Suprapubic skin (tissue), 4 donors: ENCODE measurements around the gene CRTAC1. TPM values are rescaled to one million over a fixed set of nuclear protein-coding genes. Genes with fewer than 3 reads are reported as not detected.
"Not testable (repeated sequence)": the region's sequence is repeated elsewhere in the genome, so short reads cannot be mapped to it uniquely, and the experiment has no call there.

Source experiments
- DNase-seq, 2 donors: peaks; one replicate each; pipeline ENCODE4 v3.0.0-alpha.2; 2019; ENCODE audit warnings: low spot score in 2 of 2
- H3K27ac ChIP-seq: fragments of 200-600 bp; sonication (generic); one replicate; pipeline ENCODE4 v1.5.1; 2019
- H3K27me3 ChIP-seq: fragments of 200-600 bp; sonication (generic); one replicate; pipeline ENCODE4 v1.5.1; 2019
- H3K36me3 ChIP-seq: fragments of 200-600 bp; sonication (generic); one replicate; pipeline ENCODE4 v1.5.1; 2019
- H3K4me1 ChIP-seq: fragments of 200-600 bp; sonication (generic); one replicate; pipeline ENCODE4 v1.5.1; 2019
- H3K4me3 ChIP-seq: fragments of 200-600 bp; sonication (generic); one replicate; pipeline ENCODE4 v1.5.1; 2019; ENCODE audit warnings: mild to moderate bottlenecking
- H3K9me3 ChIP-seq: fragments of 200-600 bp; sonication (generic); one replicate; pipeline ENCODE4 v1.5.1; 2019
- CTCF ChIP-seq, 2 donors: fragments of 200-600 bp in 1 of 2; fragments of 450-650 bp in 1 of 2; sonication (generic) in 1 of 2; IDR thresholded peaks; one replicate each; pipeline ENCODE4 v1.5.1; 2016 to 2019; ENCODE audit warnings: antibody characterized with exemption in 2 of 2, mild to moderate bottlenecking in 1 of 2, moderate library complexity in 1 of 2
- EP300 ChIP-seq: sonication (generic); formaldehyde crosslinking; IDR thresholded peaks from one replicate; pipeline ENCODE4 v1.6.1; 2017; ENCODE audit warnings: antibody characterized with exemption
- POLR2A ChIP-seq, 2 donors: fragments of 450-650 bp; IDR thresholded peaks; one replicate each; pipeline ENCODE4 v1.6.1; 2017; ENCODE audit warnings: antibody characterized with exemption in 2 of 2, mild to moderate bottlenecking in 2 of 2, moderate library complexity in 2 of 2
- POLR2AphosphoS5 ChIP-seq, 3 donors: sonication (generic); formaldehyde crosslinking; IDR thresholded peaks; one replicate each; pipeline ENCODE4 v1.6.1; 2017; ENCODE audit warnings: antibody characterized with exemption in 3 of 3
- WGBS: methylation state at CpG from one replicate; pipeline ENCODE4 v1.1.5; 2018; 5-methylcytosine and 5-hydroxymethylcytosine counted together
- total RNA-seq, 4 donors: library from RNA; depleted of rRNA; stranded (reverse); fragments of >200 nt; gene quantifications; one replicate each; pipeline ENCODE4 v1.1.0, GENCODE V29; 2016

The CRTAC1 gene
- total RNA-seq, 4 donors from 2014 or later, result 1.3 to 5.1 (median 2.2) TPM

- H3K36me3 ChIP-seq, result no peaks in the 10 kb centered on the region
- no peak for DNase-seq
- no peaks in the 10 kb centered on the region for H3K27me3 ChIP-seq
- H3K4me3 ChIP-seq, result no peak overlapping the region
- no peaks in the 10 kb centered on the region for H3K9me3 ChIP-seq
- H3K27ac ChIP-seq, result no peak overlapping the region
- WGBS, result 13% methylated on average over 2 of the region's 2 CpGs
- TF ChIP-seq EP300 (no peak), POLR2A (IDR thresholded peaks at IDR 0.05) (no peak), POLR2AphosphoS5 (IDR thresholded peaks at IDR 0.05) (no peak), CTCF (IDR thresholded peaks at IDR 0.05) (no peak)
- H3K4me1 ChIP-seq, result peaks cover 6% of the 10 kb centered on the region
Measured at GRCh38 chr10:97843281-97843671, 187.1 kb downstream of the CRTAC1 start.

- 40% methylated on average over 7 of the region's 7 CpGs for WGBS
- TF ChIP-seq EP300 (no peak), POLR2AphosphoS5 (IDR thresholded peaks at IDR 0.05) (no peak), POLR2A (IDR thresholded peaks at IDR 0.05) (no peak)
- Histone ChIP-seq H3K27ac (no peak overlapping the region), H3K4me1 (peaks cover 6% of the 10 kb centered on the region), H3K36me3 (no peaks in the 10 kb centered on the region), H3K4me3 (no peak overlapping the region), H3K9me3 (no peaks in the 10 kb centered on the region), H3K27me3 (no peaks in the 10 kb centered on the region)
- DNase-seq, result no peak
Measured at GRCh38 chr10:97842656-97843280, 187.7 kb downstream of the CRTAC1 start.

GRCh38 chr10:97842114-97842513, 188.3 kb downstream of the CRTAC1 start:
- WGBS, result 48% methylated on average over 2 of the region's 3 CpGs
- H3K27ac ChIP-seq, H3K27me3 ChIP-seq, H3K4me3 ChIP-seq, H3K9me3 ChIP-seq, H3K36me3 ChIP-seq, DNase-seq, H3K4me1 ChIP-seq: not testable (repeated sequence)

- WGBS, result 91% methylated on average over 18 of the region's 22 CpGs
- H3K27ac ChIP-seq, H3K4me3 ChIP-seq, H3K4me1 ChIP-seq, H3K27me3 ChIP-seq, H3K36me3 ChIP-seq, H3K9me3 ChIP-seq, DNase-seq: not testable (repeated sequence)
Measured at GRCh38 chr10:97841166-97841565, 189.3 kb downstream of the CRTAC1 start.

- Histone ChIP-seq H3K4me1 (peaks cover 6% of the 10 kb centered on the region), H3K9me3 (no peaks in the 10 kb centered on the region), H3K27me3 (no peaks in the 10 kb centered on the region), H3K36me3 (no peaks in the 10 kb centered on the region), H3K4me3 (no peak overlapping the region), H3K27ac (no peak overlapping the region)
- TF ChIP-seq POLR2AphosphoS5 (IDR thresholded peaks at IDR 0.05) (no peak), POLR2A (IDR thresholded peaks at IDR 0.05) (no peak), CTCF (IDR thresholded peaks at IDR 0.05) (no peak), EP300 (no peak)
- no peak for DNase-seq
- WGBS, result 97% methylated on average over 3 of the region's 3 CpGs
Measured at GRCh38 chr10:97838091-97838490, 192.3 kb downstream of the CRTAC1 start.

GRCh38 chr10:97836446-97836845, 194.0 kb downstream of the CRTAC1 start:
- no peak for DNase-seq
- Histone ChIP-seq H3K9me3 (no peaks in the 10 kb centered on the region), H3K27ac (no peak overlapping the region), H3K27me3 (no peaks in the 10 kb centered on the region), H3K4me3 (no peak overlapping the region), H3K36me3 (no peaks in the 10 kb centered on the region), H3K4me1 (peaks cover 6% of the 10 kb centered on the region)
- 77% methylated on average over 2 of the region's 2 CpGs for WGBS
- TF ChIP-seq POLR2A (IDR thresholded peaks at IDR 0.05) (no peak), CTCF (IDR thresholded peaks at IDR 0.05) (no peak), EP300 (no peak), POLR2AphosphoS5 (IDR thresholded peaks at IDR 0.05) (no peak)

- no peaks in the 10 kb centered on the region for H3K27me3 ChIP-seq
- WGBS, result 97% methylated on average over 2 of the region's 2 CpGs
Measured at GRCh38 chr10:97831259-97831658, 199.2 kb downstream of the CRTAC1 start.

More at GRCh38 chr10:97831259-97831658, 199.2 kb downstream of the CRTAC1 start:
- Histone ChIP-seq H3K4me1 (no peaks in the 10 kb centered on the region), H3K36me3 (no peaks in the 10 kb centered on the region), H3K27ac (no peak overlapping the region), H3K9me3 (no peaks in the 10 kb centered on the region), H3K4me3 (no peak overlapping the region)
- DNase-seq, result no peak
- no peak for TF ChIP-seq POLR2A (IDR thresholded peaks at IDR 0.05)
- no peak for TF ChIP-seq POLR2AphosphoS5 (IDR thresholded peaks at IDR 0.05)
- no peak for TF ChIP-seq EP300
- TF ChIP-seq CTCF (IDR thresholded peaks at IDR 0.05), result no peak
